K562 (cell line): Measurements from ENCODE around the gene TM4SF18. TPM values are rescaled to one million over a fixed set of nuclear protein-coding genes. Genes with fewer than 3 reads are reported as not detected.

Experiments used
- C11orf30 ChIP-seq: fragments of 450-650 bp; IDR thresholded peaks from 2 replicates; pipeline ENCODE4 v1.6.1; 2016; ENCODE audit warnings: low read depth, mild to moderate bottlenecking
- E2F8 ChIP-seq: fragments of 450-650 bp; IDR thresholded peaks from 2 replicates; pipeline ENCODE4 v1.7.1; 2018; ENCODE audit warnings: mild to moderate bottlenecking, low read depth; ENCODE audit not compliant: partially characterized antibody
- FOXM1 ChIP-seq, 2 experiments: fragments of 450-650 bp in 1 of 2; sonication (generic) in 1 of 2; formaldehyde crosslinking in 1 of 2; IDR thresholded peaks; 2 replicates each; pipeline versions ENCODE4 v1.6.1 to v1.9.0; 2017 to 2022; ENCODE audit warnings: low read depth in 2 of 2, mild to moderate bottlenecking in 2 of 2, missing genetic modification reagents in 1 of 2, moderate library complexity in 1 of 2
- HMGN3 ChIP-seq: IDR thresholded peaks from 2 replicates; pipeline ENCODE4 v1.6.1; 2011; ENCODE audit warnings: borderline replicate concordance, low read depth, mild to moderate bottlenecking, mixed read lengths, low read length; ENCODE audit not compliant: insufficient read length; ENCODE audit errors: extremely low read depth
- ZNF717 ChIP-seq: fragments of 250-450 bp; sonication (Bioruptor Pico); IDR thresholded peaks from 2 replicates; pipeline ENCODE4 v1.5.0; 2021
- polyA plus RNA-seq, 8 experiments: library from polyadenylated mRNA; depleted of rRNA in 4 of 8; stranded (reverse) in 5 of 8; unstranded in 3 of 8; fragments of >200 nt; fragmentation: Nextera tagmentation in 2 of 8; fragmentation: Illumina TruSeq in 1 of 8; extraction: Ambion mirVana in 2 of 8; extraction: Trizol in 1 of 8; gene quantifications; 2 replicates each; pipeline versions ENCODE4 v1.2.1 to v1.2.3, GENCODE V29; 2011 to 2014; ENCODE audit warnings: inconsistent platforms in 1 of 8, missing spikeins in 1 of 8
- total RNA-seq, 7 experiments: library from RNA; depleted of rRNA in 6 of 7; stranded (reverse); fragments of >200 nt in 6 of 7; fragmentation: Illumina TruSeq in 2 of 7; extraction: Trizol in 2 of 7; gene quantifications; 2 replicates each; pipeline versions ENCODE4 v1.2.1 to v1.2.3, GENCODE V29; 2011 to 2021; ENCODE audit warnings: low replicate concordance in 1 of 7
- TF ChIP-seq, protein P1 (sequence below): fragments of 450-650 bp; IDR thresholded peaks from 2 replicates; pipeline ENCODE4 v1.7.0; 2016; ENCODE audit warnings: borderline replicate concordance
- TF ChIP-seq, protein P2 (sequence below): fragments of 250-450 bp; sonication (Bioruptor Pico); IDR thresholded peaks from 2 replicates; pipeline ENCODE4 v1.9.0; 2021; ENCODE audit warnings: mild to moderate bottlenecking

The TM4SF18 gene
- total and polyA plus RNA-seq, 9 of the 15 experiments (the other 6 are each of a cell fraction or from before 2014, with no cell fraction given) = not detected

DNA sequence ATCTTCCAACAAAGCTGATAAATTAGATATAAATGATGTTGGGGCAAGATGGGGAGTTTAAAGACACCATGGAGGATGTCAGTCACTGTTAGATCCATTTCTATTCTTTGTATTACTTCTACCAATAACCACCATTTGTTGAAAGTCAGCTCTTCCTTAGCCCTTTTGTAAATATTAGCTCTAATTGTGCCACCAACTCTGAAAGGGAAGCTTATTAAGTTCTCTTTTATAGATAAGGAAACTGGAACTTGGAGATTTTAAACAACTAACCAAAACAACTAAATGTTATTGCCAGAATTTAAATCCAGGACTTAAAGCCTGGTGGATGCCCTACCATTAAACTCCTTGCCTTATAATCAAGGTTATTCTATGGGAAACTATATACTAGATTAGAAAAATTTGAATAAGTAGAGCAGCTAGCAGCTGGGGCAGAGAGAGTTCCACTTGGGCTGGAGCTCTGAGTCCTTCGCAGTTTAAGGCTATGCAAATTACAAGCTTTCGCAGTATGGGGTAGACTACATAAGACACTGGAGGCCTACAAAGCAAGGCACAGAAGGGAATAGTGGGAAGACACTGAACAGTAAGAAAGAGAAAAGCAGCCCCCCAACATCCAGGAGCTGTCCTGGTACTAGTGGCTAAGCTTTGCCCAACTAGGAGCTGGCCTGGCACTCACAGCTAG lies 52.6 kb downstream of the TM4SF18 start (continued):
- TF ChIP-seq, protein P1, sequence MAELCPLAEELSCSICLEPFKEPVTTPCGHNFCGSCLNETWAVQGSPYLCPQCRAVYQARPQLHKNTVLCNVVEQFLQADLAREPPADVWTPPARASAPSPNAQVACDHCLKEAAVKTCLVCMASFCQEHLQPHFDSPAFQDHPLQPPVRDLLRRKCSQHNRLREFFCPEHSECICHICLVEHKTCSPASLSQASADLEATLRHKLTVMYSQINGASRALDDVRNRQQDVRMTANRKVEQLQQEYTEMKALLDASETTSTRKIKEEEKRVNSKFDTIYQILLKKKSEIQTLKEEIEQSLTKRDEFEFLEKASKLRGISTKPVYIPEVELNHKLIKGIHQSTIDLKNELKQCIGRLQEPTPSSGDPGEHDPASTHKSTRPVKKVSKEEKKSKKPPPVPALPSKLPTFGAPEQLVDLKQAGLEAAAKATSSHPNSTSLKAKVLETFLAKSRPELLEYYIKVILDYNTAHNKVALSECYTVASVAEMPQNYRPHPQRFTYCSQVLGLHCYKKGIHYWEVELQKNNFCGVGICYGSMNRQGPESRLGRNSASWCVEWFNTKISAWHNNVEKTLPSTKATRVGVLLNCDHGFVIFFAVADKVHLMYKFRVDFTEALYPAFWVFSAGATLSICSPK = no peak
- TF ChIP-seq HMGN3 (no peak), C11orf30 (no peak), E2F8 (no peak), FOXM1 (IDR thresholded peaks at IDR 0.05; ENCODE audit: low read depth) (no peak), FOXM1 (CRISPR knock-in tag; IDR thresholded peaks at IDR 0.05; ENCODE audit: low read depth) (no peak), ZNF717 (CRISPR knock-in tag) (no peak)
- TF ChIP-seq, protein P2, sequence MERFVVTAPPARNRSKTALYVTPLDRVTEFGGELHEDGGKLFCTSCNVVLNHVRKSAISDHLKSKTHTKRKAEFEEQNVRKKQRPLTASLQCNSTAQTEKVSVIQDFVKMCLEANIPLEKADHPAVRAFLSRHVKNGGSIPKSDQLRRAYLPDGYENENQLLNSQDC = no peak
